Measurements from ENCODE around the gene USP36. TPM values are rescaled to one million over a fixed set of nuclear protein-coding genes. Genes with fewer than 3 reads are reported as not detected.

USP36 gene
- total and polyA plus RNA-seq, 4 donors = 8.0 to 20.7 (median 10.5) TPM

- H3K27ac ChIP-seq (ENCODE audit: low read depth in 1 of 2, low read length in 2 of 2) = no peak overlapping the region
- DNase-seq (ENCODE audit: low spot score) = no peak
- TF ChIP-seq JUND (IDR thresholded peaks at IDR 0.05) (no peak), HNF4G (IDR thresholded peaks at IDR 0.05) (no peak), MAX (IDR thresholded peaks at IDR 0.05) (no peak), FOXA2 (IDR thresholded peaks at IDR 0.05) (no peak), NR2F2 (IDR thresholded peaks at IDR 0.05) (no peak), YY1 (IDR thresholded peaks at IDR 0.05) (no peak), CTCF (IDR thresholded peaks at IDR 0.05; ENCODE audit: low read depth, low read length, missing input control) (peak; percentile 43), SP1 (IDR thresholded peaks at IDR 0.05) (no peak), RAD21 (IDR thresholded peaks at IDR 0.05) (peak; percentile 60 to 75), EGR1 (IDR thresholded peaks at IDR 0.05; ENCODE audit: low read depth in 2 of 2) (no peak), ATF3 (IDR thresholded peaks at IDR 0.05) (no peak)
- no peaks in the 10 kb centered on the region for H3K9me3 ChIP-seq (ENCODE audit: control insufficient read depth in 4 of 4, low read length in 3 of 4)
- no peaks in the 10 kb centered on the region for H3K4me1 ChIP-seq (ENCODE audit: control insufficient read depth in 4 of 4, insufficient read depth in 4 of 4, low read length in 3 of 4)
- no peaks in the 10 kb centered on the region for H3K27me3 ChIP-seq (ENCODE audit: control insufficient read depth in 4 of 4, insufficient read depth in 4 of 4, low read length in 3 of 4)
- 85% methylated on average over 33 of the region's 33 CpGs for WGBS
- no peak overlapping the region for H3K9ac ChIP-seq (ENCODE audit: low read depth in 1 of 2, low read length in 2 of 2)
- H3K4me3 ChIP-seq (ENCODE audit: low read depth in 1 of 3, low read length in 3 of 3) = no peak overlapping the region
- peaks cover 12 to 75% (median 44%) of the 10 kb centered on the region in 4 donors for H3K36me3 ChIP-seq (ENCODE audit: control insufficient read depth in 4 of 4, insufficient read depth in 3 of 4, low read depth in 1 of 4, low read length in 3 of 4)
Measured at GRCh38 chr17:78798695-78799559, 41.7 kb downstream of the USP36 start.

- no peak for DNase-seq (ENCODE audit: low spot score)
- TF ChIP-seq SP1 (IDR thresholded peaks at IDR 0.05) = no peak
- TF ChIP-seq JUND (IDR thresholded peaks at IDR 0.05) = no peak
- no peak for TF ChIP-seq NR2F2 (IDR thresholded peaks at IDR 0.05)
- no peak for TF ChIP-seq RXRA (IDR thresholded peaks at IDR 0.05)
- no peak for TF ChIP-seq RAD21 (IDR thresholded peaks at IDR 0.05)
- TF ChIP-seq FOXA1 (IDR thresholded peaks at IDR 0.05) = no peak
- TF ChIP-seq REST (IDR thresholded peaks at IDR 0.05) = no peak
- TF ChIP-seq EGR1 (IDR thresholded peaks at IDR 0.05; ENCODE audit: low read depth in 2 of 2) = no peak
- no peak for TF ChIP-seq FOXA2 (IDR thresholded peaks at IDR 0.05)
- TF ChIP-seq YY1 (IDR thresholded peaks at IDR 0.05) = no peak
- TF ChIP-seq ATF3 (IDR thresholded peaks at IDR 0.05) = no peak
- TF ChIP-seq CTCF (IDR thresholded peaks at IDR 0.05; ENCODE audit: low read depth, low read length, missing input control) = no peak
- TF ChIP-seq HNF4G (IDR thresholded peaks at IDR 0.05) = no peak
- H3K9ac ChIP-seq (ENCODE audit: low read depth in 1 of 2, low read length in 2 of 2) = no peak overlapping the region
- H3K9me3 ChIP-seq (ENCODE audit: control insufficient read depth in 4 of 4, low read length in 3 of 4) = no peaks in the 10 kb centered on the region
- 92% methylated on average over 28 of the region's 28 CpGs for WGBS
- H3K27ac ChIP-seq (ENCODE audit: low read depth in 1 of 2, low read length in 2 of 2) = no peak overlapping the region
- no peak overlapping the region for H3K4me3 ChIP-seq (ENCODE audit: low read depth in 1 of 3, low read length in 3 of 3)
- no peaks in the 10 kb centered on the region for H3K4me1 ChIP-seq (ENCODE audit: control insufficient read depth in 4 of 4, insufficient read depth in 4 of 4, low read length in 3 of 4)
- no peaks in the 10 kb centered on the region for H3K27me3 ChIP-seq (ENCODE audit: control insufficient read depth in 4 of 4, insufficient read depth in 4 of 4, low read length in 3 of 4)
- peaks cover 9 to 72% (median 41%) of the 10 kb centered on the region in 4 donors for H3K36me3 ChIP-seq (ENCODE audit: control insufficient read depth in 4 of 4, insufficient read depth in 3 of 4, low read depth in 1 of 4, low read length in 3 of 4)
Measured at GRCh38 chr17:78797691-78798585, 42.7 kb downstream of the USP36 start.
